ENCODE measurements around the gene TRIM40. TPM values are rescaled to one million over a fixed set of nuclear protein-coding genes. Genes with fewer than 3 reads are reported as not detected.

The TRIM40 gene
- polyA plus RNA-seq, 1 donor (not counting 4 experiments of a cell fraction or from before 2014, with no cell fraction given) = not detected

DNA sequence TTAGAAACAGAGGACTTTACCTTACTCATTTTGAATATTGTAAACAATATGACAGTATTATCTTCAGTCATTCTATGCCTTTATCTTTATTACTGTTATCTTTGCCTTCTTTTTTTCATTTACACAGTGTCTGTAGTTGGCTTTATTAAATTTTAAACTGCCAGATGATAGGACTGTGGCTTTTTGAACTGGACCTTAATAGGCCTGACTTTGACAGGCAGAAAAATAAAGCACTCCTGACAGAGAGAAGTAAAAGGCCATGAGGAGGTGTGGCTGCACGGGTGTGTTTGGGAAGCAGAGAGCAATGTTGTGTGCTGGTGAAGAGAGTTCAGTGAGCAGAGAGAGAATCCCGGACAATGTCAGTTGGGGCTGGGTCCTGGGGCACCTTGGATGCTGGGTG lies 7.8 kb downstream of the TRIM40 start:
- no peaks in the 10 kb centered on the region for H3K36me3 ChIP-seq (ENCODE audit: control insufficient read depth in 2 of 2, extremely low read depth in 1 of 2, insufficient read depth in 2 of 2, low read length in 2 of 2)
- H3K27me3 ChIP-seq (ENCODE audit: control insufficient read depth, extremely low read depth, insufficient read depth, low read length) = peaks cover 22% of the 10 kb centered on the region
- TF ChIP-seq CTCF (optimal IDR thresholded peaks at IDR 0.05 in 1 of 3, IDR thresholded peaks at IDR 0.05 in 1 of 3, conservative IDR thresholded peaks at IDR 0.05 in 1 of 3; ENCODE audit: extremely low read depth in 1 of 3, insufficient read depth in 2 of 3, low read length in 3 of 3) (no peak), EZH2 (IDR thresholded peaks at IDR 0.05; ENCODE audit: low read length) (no peak)
- H3K9ac ChIP-seq (ENCODE audit: control insufficient read depth, extremely low read depth, insufficient read depth, low read length) = no peak overlapping the region
- H3K9me3 ChIP-seq (ENCODE audit: control insufficient read depth, low read depth, low read length) = no peaks in the 10 kb centered on the region
- no peaks in the 10 kb centered on the region for H3K4me1 ChIP-seq (ENCODE audit: control insufficient read depth, extremely low read depth, insufficient read depth, low read length)
- no peak overlapping the region for H3K27ac ChIP-seq (ENCODE audit: control insufficient read depth, insufficient read depth, low read length)
- no peaks in the 10 kb centered on the region for H3K9me1 ChIP-seq (ENCODE audit: control insufficient read depth, extremely low read depth, insufficient read depth, low read length)
- H3K4me2 ChIP-seq (ENCODE audit: control insufficient read depth, extremely low read depth, insufficient read depth, low read depth, low read length) = no peak overlapping the region
- no peaks in the 10 kb centered on the region for H4K20me1 ChIP-seq (ENCODE audit: control insufficient read depth, extremely low read depth, insufficient read depth, low read length)
- DNase-seq (ENCODE audit: low read depth, low spot score) (no peak), FAIRE-seq (no peak)
- no peak overlapping the region for H3K4me3 ChIP-seq (ENCODE audit: control insufficient read depth in 2 of 3, extremely low read depth in 1 of 3, insufficient read depth in 2 of 3, low read depth in 1 of 3, low read length in 3 of 3)
- H2AFZ ChIP-seq (ENCODE audit: control insufficient read depth, low read length) = no peak overlapping the region
- dilution Hi-C loops (cut with MboI; ENCODE audit: extremely low pct_ligation_motif_present, low sequenced_read_pairs) = no loop called here
- no peaks in the 10 kb centered on the region for H3K79me2 ChIP-seq (ENCODE audit: control insufficient read depth, insufficient read depth, low read length)

GRCh38 chr6:30144811-30145210 lies 8.9 kb downstream of the TRIM40 start:
- Histone ChIP-seq H3K4me1 (ENCODE audit: control insufficient read depth, extremely low read depth, insufficient read depth, low read length) (no peaks in the 10 kb centered on the region), H3K27ac (ENCODE audit: control insufficient read depth, insufficient read depth, low read length) (no peak overlapping the region), H3K27me3 (ENCODE audit: control insufficient read depth, extremely low read depth, insufficient read depth, low read length) (peaks cover 22% of the 10 kb centered on the region), H3K79me2 (ENCODE audit: control insufficient read depth, insufficient read depth, low read length) (no peaks in the 10 kb centered on the region), H3K4me2 (ENCODE audit: control insufficient read depth, extremely low read depth, insufficient read depth, low read depth, low read length) (no peak overlapping the region), H4K20me1 (ENCODE audit: control insufficient read depth, extremely low read depth, insufficient read depth, low read length) (no peaks in the 10 kb centered on the region), H3K36me3 (ENCODE audit: control insufficient read depth in 2 of 2, extremely low read depth in 1 of 2, insufficient read depth in 2 of 2, low read length in 2 of 2) (no peaks in the 10 kb centered on the region), H3K9me1 (ENCODE audit: control insufficient read depth, extremely low read depth, insufficient read depth, low read length) (no peaks in the 10 kb centered on the region), H2AFZ (ENCODE audit: control insufficient read depth, low read length) (no peak overlapping the region), H3K9ac (ENCODE audit: control insufficient read depth, extremely low read depth, insufficient read depth, low read length) (no peak overlapping the region), H3K9me3 (ENCODE audit: control insufficient read depth, low read depth, low read length) (no peaks in the 10 kb centered on the region), H3K4me3 (ENCODE audit: control insufficient read depth in 2 of 3, extremely low read depth in 1 of 3, insufficient read depth in 2 of 3, low read depth in 1 of 3, low read length in 3 of 3) (no peak overlapping the region)
- DNase-seq (ENCODE audit: low read depth, low spot score) (no peak), FAIRE-seq (no peak)
- TF ChIP-seq CTCF (optimal IDR thresholded peaks at IDR 0.05 in 1 of 3, IDR thresholded peaks at IDR 0.05 in 1 of 3, conservative IDR thresholded peaks at IDR 0.05 in 1 of 3; ENCODE audit: extremely low read depth in 1 of 3, insufficient read depth in 2 of 3, low read length in 3 of 3) (no peak), EZH2 (IDR thresholded peaks at IDR 0.05; ENCODE audit: low read length) (no peak)
- dilution Hi-C loops (cut with MboI; ENCODE audit: extremely low pct_ligation_motif_present, low sequenced_read_pairs) = no loop called here

Data from keratinocyte (primary cell).